HG03139 (cell line): ENCODE results near the gene CDC14C.
"Not testable (repeated sequence)": the region's sequence is repeated elsewhere in the genome, so short reads cannot be mapped to it uniquely, and the experiment has no call there.

Experiments used
- ATAC-seq: cut with Tn5 transposase; IDR thresholded peaks from one replicate; pipeline ENCODE4 v1.9.1; 2021; ENCODE audit not compliant: unreplicated experiment

The CDC14C gene

DNA sequence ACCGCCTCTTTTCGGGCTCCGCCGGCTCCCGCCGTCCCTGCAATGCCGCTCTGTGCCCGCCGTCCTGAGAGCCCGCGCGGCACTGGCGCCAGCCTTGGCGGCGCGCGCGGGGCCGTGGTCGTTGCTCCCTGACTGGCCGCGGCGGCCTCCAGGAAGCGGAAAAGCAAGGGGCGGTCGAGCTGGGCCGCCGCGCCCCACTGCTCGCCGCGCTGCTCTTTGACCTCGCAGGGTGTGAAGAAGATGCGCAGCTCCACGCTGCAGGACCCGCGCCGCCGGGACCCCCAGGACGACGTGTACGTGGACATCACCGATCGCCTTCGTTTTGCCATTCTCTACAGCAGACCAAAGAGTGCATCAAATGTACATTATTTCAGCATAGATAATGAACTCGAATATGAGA is at the start of gene CDC14C:
Gene CDC14C (plus strand): TSS at position 115 of the 400 bp plus-strand sequence. CDS start 126 bp downstream, at position 241.
- no peak for ATAC-seq

DNA sequence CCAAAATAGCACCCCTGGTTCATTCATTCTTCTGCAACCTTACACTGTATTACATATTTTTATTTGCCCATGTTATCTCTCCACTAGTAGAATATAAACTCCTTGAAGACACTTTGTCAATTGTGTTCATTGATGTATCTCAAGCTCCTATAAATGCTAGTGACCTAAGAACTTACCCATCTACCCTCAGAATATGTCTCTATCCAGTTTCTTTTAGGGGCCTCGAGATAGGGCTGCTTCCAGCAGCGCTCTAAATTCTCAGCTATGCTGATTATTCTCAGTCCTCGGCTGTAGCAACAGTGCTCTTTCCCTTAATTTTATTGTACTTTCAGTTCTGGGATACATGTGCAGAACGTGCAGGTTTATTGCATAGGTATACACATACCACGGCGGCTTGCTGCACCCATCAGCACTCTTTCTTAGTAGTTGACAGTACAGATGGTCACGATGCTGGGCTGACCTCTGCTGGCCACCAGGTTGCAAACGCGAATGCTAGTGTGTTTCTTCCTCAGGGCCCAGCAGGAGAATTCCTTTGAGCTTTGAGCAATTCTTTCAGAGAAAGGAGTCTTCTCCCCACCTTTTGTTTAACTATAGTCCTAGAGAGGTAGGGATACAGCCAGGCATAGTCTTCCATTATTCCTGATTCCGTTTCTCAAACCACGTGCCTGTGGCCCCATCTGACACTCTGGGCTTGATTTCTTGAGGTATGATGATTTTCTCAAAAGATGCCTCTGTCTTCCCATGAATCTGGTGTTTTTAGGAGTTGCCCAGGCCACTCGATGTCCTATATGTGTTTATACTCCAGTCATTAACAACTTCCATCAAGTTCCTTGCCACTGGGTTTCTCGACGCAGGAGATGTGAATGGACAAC is 49.1 kb upstream of the CDC14C start:
- no peak for ATAC-seq

DNA sequence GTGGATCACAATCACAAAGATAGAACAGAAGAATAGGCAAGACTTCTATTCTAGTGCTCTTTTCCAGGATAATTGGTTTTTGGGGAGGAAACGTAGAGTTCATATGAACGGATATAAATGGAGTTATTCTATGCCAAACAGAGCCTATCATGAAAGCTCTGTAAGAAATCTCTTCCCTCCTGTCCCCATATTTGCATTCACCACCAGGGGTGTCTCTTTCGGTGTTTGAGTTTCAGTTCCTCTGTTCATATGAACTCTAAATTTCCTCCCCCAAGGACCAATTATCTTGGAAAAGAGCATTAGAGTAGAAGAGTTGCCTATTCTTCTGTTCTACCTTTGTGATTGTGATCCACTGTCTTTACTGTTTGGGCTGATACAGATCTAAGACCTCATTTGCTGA is 48.3 kb upstream of the CDC14C start:
- no peak for ATAC-seq

DNA sequence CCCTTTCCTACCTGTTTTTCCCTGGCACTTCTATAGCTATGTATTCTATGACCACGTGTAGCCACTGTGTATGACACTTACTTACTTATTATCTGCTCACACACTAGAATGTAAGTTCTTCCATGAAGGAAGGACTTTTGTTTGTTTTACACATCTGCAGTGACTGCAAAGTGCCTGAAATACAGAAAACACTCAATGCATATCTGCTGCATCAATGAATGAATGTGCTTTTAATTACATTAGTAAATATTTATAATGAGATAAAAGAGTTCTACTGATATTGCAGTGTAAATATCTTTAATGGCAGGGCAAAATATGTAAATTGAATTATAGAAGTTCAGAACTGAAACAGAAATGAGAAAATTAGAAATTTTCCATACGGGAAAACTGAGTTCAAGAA is 43.5 kb upstream of the CDC14C start:
- no peak for ATAC-seq

DNA sequence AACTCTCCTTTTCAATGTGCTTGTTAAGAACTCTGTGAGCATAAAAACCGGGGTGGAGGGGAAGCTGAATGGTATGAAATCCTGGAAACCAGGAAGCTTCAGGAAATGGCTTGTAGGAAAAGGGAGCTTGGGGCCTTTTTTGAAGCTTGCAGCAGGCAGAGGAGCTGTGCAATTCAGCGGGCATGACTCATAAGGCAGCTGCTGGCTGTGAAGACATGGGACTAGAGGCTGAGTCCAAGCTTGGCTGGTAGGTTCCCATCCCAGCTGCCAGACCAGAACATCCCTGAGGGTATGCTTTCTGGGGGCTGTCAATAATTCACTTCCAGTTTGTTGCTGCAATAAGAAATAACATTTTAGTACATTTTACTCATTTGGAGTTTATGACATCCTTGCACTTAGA is 36.8 kb upstream of the CDC14C start:
- no peak for ATAC-seq

DNA sequence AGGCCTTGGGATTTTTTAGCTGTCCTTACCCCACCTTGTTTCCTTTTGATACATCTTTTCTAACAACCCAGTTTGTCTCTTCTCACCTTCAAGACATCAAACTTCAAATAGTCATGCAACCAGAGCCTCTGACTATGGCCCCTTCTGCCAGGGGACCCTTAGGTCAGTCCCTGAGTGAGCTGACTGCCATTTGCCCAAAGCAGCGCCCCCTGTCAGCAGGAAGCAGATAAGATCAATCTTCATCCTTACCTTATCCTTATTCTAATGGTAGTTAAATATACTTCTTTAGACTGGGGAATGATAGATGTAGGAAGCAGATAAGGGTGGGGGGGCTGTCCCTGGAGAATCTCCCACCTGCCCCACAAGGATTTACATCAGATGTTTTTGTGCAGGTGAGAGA is 29.8 kb upstream of the CDC14C start:
- no peak for ATAC-seq

DNA sequence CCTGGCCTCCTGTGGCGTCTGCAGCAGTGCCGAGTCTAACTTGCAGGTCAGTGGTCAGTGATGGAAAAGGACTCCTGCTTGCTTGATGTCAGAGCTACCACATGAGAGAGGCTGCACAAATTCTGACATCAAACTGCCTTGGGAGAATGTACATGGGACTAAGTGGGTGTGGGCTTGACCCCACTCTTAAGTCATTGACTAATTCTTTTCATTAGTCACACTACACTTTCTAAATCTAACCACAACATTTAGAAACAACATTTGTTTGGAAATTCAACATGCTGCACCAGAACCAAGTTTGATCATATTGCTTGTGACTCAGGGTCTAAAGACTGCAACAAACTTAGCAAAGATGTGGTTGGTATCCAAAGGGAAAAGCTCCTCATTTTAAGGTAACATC is 24.4 kb upstream of the CDC14C start:
- no peak for ATAC-seq

DNA sequence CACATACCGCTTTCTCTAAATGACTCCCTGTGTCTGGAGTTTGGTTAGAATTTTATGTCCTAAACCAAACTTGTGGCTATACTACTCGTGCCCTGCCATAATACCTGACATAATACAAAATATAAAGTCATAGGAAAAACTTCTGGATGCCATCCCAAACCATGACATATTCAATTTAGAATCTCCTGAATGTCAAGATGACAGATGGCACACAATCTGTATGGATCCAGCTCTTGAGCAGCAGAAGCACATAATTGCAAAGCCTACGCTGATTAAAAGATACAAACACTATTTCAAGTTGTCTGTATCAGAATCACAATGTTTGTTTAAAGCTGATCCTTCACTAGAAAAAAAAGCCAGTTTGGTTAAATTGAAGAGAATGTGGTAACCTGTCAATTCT is 22.4 kb upstream of the CDC14C start:
- ATAC-seq = no peak

DNA sequence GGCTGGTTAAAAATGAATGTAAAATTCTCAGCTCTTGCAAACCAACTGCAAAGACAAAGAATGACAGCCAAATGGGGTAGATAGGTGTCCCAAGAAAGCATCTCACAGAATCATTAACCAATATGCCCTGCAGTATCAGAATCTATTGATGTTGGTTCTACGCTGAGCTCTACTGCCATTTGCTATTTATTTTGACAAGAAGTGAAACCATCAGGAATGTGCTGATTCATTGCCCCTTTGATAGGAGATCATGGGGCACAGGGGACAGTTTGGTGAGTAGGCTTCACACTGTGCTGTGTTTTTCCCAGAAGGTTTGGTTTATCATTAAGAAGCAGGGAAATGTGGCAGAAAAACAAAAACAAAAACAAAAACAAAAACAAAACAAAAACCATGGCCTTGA is 19.4 kb upstream of the CDC14C start:
- ATAC-seq = no peak

DNA sequence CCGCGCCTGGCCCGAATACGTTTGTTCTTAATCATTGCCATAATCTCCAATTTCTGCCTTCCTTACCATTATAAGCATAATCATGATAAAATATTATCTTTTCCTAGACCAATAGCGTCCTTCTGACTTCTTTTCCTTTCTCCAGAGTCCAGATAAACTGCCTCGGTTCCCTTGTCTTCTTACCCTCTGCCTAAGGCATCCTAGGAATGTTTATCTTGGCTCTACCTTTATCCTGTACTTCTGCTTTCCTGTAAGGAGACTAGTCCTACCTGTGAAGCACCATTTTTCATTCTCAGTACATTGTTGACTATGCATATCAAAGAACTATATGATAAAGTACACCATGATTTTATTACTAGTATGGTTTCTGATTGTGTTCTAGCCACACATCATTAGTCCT is 18.7 kb upstream of the CDC14C start:
- not testable (repeated sequence) for ATAC-seq

DNA sequence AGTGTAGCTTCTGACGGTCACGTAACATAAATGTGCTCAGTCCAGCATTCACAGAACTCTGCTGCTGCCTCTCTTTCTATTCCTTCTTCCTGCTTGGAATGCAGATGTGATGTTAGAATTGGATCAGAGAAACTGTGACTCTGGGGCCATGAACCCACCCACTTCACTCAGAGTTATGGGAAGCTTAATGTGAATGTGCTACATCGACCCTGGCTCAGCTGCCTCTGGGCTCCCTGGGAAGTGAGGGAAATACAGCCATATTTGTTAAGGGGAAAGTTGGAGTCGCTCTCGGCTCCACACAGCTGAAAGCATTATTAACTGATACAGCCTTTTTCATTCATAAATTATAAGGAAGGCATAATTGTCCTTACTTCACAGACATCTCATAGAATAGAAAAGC is 14.5 kb upstream of the CDC14C start:
- not testable (repeated sequence) for ATAC-seq

DNA sequence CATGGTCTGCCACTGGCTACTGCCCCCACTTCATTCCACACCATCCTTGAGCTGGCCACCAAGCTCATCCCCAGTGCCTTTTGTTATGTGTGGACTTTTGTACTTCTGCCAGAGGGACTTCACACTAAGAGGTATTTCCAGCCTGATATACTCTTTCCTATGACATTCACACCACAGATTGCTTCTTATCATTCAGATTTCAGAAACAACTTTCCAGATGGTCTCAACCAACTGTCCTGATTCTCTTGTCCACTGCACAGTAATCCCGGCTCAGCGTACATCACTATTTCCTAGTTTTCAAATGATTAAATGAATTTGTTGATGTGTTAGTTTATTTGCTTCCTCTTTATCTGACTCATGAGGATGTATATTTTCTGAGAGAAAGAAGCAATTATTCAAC is 7.1 kb downstream of the CDC14C start:
- no peak for ATAC-seq

DNA sequence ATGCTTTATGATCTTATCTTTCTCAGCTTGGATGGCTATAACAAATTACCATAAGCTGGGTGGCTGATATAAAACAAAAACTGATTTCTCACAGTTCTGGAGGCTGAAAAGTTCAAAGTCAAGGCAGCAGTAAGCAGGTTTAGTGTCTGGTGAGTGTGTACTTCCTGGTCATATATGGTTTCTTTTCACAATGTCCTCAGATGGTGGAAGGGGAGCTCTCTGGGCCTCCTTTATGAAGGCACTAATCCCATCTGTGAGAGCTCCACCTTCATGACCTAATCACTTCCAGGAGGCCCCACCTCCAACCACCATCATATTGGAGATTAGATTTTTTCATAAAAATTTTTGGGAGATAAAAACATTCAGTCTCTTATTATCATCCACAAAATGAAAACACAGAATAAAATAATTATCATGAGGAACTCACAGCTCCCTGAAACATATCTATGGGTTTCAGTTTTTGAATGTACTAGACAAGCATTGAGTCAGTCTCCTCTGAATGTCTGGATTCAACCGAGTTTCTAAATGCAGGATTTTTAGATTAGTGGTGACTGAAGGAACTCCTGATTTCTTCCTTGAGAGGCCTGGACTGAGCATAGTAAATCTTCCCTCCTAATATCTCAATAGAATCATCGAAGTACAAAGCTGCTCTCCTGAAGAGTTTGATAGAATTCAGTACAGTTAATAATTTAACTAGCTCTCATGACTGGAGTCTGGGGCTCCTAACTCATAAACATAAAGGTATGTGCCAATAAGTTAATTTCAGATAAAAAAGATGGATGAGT is 8.0 kb downstream of the CDC14C start:
- ATAC-seq = no peak

DNA sequence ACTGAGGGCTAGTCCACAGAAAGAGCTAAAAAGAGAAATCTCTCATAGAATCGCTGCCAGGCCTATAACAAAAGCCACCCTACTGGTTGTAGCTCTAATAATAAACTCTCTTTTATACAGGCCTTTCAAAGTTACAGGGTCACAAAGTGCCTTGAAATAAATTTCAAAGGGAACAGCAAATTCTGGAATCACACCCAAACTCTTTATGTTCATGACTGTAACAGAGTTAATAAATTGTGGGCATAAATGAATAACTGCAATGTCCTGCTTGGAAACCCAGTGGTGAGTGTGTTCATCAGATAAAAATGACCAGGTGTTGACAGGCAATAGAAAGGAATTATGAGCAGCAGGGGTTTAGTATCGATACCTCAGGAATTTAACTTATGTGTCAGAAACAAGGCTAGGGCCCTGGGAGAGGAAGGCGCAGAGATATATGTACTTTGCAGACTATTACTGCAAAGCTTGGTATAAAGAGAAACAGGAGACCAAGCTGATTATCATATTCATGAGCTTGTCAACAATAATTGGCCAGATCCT is 9.3 kb downstream of the CDC14C start:
- no peak for ATAC-seq

DNA sequence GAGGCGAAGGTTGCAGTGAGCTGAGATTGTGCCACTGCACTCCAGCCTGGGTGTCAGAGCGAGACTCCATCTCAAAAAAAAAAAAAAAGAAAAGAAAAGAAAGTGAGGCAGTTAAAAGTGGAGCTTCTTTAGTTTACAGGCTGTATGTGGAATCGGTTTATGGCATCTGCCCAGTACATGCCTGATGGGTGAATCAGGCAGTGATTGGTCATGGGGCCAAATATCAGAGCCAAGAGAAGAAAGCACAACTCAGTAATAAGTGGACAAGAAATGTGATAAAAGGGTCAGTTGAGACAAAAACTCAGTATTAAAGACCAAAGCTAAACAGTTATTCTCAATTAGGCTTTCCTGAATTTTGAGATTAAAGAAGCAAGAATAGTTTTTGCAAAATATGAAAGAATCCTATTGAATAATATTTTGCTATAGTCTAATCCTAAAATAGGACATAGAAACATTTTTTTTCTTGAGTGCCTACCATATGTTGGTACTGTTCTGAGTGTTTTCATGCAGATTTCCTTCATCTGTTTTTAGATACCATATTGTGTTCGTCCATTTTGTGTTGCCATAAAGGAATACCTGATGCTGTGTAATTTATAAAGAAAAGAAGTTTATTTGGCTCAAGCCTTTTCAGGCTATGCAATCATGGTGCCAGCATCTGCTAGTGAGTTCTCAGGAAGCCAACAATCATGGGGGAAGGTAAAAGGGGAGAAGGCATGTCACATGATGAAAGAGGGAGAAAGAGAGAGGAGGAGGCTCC is 14.4 kb downstream of the CDC14C start:
- no peak for ATAC-seq

DNA sequence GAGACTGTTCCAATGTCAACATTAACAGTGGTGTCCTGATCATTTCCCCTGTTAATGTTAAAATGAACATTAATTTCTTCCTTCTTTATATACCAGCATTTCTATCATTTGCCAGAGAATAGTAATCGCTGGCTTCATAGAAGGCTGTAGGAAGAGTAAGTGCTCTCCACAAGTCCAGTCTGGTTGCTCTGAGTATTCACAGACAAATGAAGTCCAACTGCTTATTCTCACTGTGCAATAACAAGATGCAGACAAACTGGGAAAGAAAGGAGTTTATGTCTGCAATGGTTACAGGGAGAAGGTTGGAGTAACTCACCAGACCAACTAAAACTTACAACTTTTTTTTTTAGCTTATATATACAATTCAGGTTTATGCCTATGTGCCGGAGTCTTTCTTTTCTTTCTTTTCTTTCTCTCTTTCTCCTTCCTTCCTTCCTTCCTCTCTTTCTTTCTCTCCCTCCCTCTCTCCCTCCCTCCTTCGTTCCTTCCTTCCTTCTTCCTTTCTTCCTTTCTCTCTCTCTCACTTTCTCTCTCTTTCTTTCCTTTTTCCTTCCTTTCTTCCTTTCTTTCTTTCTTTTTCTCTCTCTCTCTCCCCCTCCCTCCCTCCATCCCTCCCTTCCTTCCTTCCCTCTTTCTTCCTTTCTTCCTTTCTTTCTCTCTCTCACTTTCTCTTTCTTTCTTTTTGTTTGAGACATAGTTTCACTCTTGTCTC is 19.1 kb downstream of the CDC14C start:
- no peak for ATAC-seq

DNA sequence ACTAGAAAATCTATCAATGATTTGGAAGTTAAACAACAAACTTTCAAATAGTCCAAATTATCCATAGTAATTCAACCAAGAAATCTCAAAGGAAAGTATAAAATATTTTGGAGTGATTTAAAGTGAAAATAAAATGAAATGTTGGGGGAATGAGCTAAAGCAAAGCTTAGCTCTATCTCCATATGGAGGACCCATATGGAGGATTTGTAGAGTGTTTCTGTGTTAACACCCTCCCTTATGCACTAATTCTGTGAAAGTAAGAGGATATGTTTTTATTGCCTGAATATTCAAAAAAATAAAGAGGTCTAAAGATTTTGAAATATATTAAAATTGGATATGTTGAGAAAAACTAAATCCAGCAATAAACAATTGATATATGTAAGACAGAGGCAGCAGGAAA is 31.6 kb downstream of the CDC14C start:
- ATAC-seq = no peak

DNA sequence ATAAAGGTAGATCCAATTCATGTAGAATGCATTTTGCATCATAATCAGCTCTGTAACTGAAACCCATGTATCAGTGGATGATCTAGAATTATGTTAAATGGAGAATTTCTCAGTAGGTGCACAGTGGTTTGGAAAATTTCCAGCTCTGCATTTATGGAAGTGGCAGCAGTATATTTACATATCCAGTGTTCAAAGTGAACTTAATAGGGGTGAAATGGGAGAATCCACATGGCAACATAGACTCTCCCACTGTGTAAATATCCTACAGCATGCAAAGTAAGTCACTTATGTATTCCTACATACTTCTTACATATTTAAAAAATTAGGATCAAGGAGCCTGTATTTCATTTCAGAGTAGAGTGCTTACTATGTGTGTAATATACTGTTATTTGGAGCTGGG is 35.3 kb downstream of the CDC14C start:
- no peak for ATAC-seq

DNA sequence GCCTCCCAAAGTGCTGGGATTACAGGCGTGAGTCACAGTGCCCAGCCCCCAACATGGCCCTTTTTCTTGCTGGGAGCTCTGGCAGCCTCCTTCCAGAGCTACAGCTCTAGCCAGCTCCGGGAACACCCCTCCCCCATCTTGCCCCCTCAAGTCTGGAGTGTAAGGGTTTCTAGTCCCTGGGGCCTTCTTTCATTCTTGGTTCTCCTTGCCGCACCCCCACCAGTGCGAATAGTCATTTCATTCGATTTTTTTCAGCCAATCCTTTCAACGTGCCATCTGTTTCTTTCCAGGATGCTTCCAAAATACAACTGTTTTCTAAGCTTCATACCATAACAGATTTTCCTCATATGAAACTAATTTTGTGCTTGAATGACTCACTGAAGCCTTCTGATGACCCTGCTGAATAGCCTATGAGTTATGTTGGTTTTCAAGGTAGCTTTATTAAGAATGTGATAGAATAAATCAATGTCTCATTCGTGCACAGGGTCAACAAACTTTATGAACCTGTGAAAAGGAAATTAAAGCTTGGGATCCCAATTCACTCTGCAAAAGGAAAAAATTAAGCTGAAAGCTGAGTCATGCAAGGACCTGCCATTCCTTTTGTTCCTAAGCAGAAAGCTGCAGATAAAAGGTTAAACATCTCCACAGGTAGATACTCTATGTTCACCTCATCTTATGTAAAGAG is 38.6 kb downstream of the CDC14C start:
- no peak for ATAC-seq

DNA sequence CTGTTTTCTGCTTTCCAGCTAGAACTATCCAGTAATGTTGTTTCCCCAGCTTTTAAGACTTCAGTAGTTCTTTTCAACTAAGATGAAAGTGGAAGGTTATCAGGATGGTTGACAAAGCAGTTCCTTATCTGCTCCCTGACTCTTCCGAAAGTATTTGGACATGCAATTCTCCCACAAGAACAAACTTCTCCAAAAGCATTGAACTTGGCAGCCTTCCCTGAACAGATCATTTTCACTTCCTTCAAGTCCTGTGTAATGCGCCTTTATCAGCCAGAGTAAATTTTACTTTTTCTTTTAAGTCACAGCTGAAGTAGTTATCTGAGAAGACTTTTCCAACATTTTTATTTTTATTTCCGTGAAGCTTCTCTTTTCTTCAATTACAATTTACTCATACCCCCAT is 39.7 kb downstream of the CDC14C start:
- ATAC-seq = no peak
